ENCODE data around the gene ARRB1. TPM values are rescaled to one million over a fixed set of nuclear protein-coding genes. Genes with fewer than 3 reads are reported as not detected.
A peak's percentile ranks its signal among the peaks of the same experiment; 100 is the strongest.

The ARRB1 gene
- polyA plus RNA-seq, 4 donors = 20.0 to 41.5 (median 31.1) TPM

DNA sequence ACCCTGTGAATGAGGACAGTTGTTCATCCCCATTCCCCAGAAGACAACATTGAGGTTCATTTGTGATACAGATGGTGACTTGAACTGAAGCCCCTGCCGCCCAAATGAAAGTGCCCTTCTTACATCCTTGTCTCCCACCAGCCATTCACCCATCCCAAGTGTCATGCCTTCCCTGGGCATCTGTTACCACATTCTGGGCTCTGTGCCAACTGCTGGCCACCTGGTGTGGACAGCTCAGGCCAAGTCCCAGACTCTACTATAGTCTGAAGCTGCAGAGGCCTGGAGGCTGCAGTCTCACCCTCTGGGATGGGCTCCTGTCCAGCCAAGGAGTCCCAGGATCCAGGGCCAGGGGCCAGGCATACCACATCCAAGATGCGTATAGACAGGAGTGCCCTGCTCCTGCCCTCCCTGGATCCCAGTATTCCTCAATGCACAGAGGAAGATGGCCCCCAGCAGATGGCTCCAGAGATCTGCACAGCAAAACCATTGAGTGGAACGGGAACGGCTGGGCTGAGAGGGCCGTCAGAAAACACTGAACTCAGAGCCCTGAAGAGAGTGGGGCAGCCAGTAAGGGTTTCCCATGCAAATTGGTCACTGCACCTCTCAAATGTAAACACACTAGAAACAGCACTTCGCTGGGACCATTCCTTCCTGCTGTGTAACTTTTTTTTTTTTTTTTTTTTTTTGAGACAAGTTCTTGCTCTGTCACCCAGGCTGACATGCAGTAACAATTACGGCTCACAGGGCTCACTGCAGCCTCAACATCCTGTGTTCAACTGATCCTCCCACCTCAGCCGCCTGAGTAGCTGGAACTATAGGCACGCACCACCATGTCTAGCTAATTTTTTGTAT is 22.8 kb downstream of the ARRB1 start:
- Histone ChIP-seq H3K27ac (ENCODE audit: low read depth in 1 of 3, low read length in 2 of 3) (peak overlapping the region; percentile 56 to 95 (median 80)), H3K9me3 (ENCODE audit: control insufficient read depth in 2 of 2, insufficient read depth in 1 of 2, low read depth in 1 of 2, low read length in 1 of 2) (no peaks in the 10 kb centered on the region), H3K36me3 (ENCODE audit: control insufficient read depth in 3 of 3, insufficient read depth in 2 of 3, low read depth in 1 of 3, low read length in 3 of 3) (peaks cover 0 to 33% (median 0%) of the 10 kb centered on the region in 3 donors), H3K27me3 (ENCODE audit: control insufficient read depth in 3 of 3, insufficient read depth in 3 of 3, low read length in 3 of 3) (no peaks in the 10 kb centered on the region), H3K4me1 (ENCODE audit: control insufficient read depth in 3 of 3, insufficient read depth in 2 of 3, low read depth in 1 of 3, low read length in 2 of 3) (peaks cover 5 to 55% (median 10%) of the 10 kb centered on the region in 3 donors), H3K4me3 (ENCODE audit: low read depth in 1 of 3, low read length in 3 of 3) (no peak overlapping the region)
- FAIRE-seq = no peak
- 11 to 17% (median 14%) methylated on average over 9 of the region's 9 CpGs for WGBS, 3 donors
- DNase-seq = peak; percentile 86 to 89

DNA sequence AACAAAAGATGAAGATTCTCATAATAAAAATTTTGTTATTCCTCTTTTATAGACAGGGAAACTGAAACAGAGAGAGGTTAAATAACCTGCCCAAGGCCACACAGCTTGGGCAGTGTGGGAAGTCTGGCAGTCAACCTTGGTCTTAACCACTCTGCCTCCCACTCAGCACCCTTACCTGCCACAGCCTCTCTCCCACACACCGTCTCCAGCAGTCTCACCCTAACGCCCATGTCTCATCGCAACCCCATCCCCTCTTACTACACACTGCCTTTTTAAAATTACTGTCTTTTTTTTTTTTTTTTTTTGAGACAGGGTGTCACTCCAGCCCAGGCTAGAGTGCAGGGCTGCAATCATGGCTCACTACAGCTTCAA is 25.0 kb downstream of the ARRB1 start:
- 41 to 63% (median 58%) methylated on average over 3 of the region's 3 CpGs for WGBS, 3 donors
- no peaks in the 10 kb centered on the region for H3K27me3 ChIP-seq (ENCODE audit: control insufficient read depth in 3 of 3, insufficient read depth in 3 of 3, low read length in 3 of 3)
- H3K4me1 ChIP-seq (ENCODE audit: control insufficient read depth in 3 of 3, insufficient read depth in 2 of 3, low read depth in 1 of 3, low read length in 2 of 3) = peaks cover 5 to 62% (median 10%) of the 10 kb centered on the region in 3 donors
- peaks cover 0 to 42% (median 0%) of the 10 kb centered on the region in 3 donors for H3K36me3 ChIP-seq (ENCODE audit: control insufficient read depth in 3 of 3, insufficient read depth in 2 of 3, low read depth in 1 of 3, low read length in 3 of 3)
- H3K4me3 ChIP-seq (ENCODE audit: low read depth in 1 of 3, low read length in 3 of 3) = no peak overlapping the region
- FAIRE-seq = no peak
- H3K9me3 ChIP-seq (ENCODE audit: control insufficient read depth in 2 of 2, insufficient read depth in 1 of 2, low read depth in 1 of 2, low read length in 1 of 2) = no peaks in the 10 kb centered on the region
- no peak for DNase-seq
- H3K27ac ChIP-seq (ENCODE audit: low read depth in 1 of 3, low read length in 2 of 3) = peak overlapping the region in 1 of 3 donors; percentile 77

DNA sequence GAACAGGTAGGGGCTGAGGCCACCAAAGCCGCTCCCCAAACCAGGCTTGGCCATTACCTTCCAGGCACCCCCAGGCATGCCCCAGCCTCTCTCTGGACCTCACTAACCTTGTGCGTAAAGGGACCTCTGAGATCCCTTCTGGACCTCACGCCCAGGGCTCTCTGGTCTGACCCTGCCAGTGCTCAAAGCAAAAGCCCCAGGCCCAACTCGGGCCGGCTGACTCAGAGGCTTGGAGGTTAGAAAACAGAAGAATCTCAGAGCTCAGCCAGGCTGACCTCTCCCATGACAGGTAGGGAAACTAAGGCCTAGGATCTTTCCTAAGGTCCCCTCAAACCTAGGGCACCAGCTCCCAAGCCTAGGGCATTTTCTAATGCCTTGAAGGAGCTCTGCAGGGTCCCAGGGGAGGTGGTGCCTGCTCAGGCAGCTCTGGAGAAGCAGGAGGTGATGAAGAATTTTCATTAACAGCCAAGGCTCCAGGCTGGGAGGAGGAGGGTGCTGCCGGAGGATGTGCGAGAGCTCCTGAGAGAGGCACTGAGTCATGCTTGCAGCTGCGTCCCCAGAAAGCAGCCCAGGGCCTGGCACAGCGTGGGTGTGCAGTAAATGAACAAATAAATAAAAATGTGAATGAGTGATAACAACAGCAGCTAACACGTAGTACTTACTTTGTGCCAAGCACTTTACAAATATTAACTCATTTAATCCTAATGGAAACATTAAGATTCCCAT is 25.6 kb downstream of the ARRB1 start:
- H3K4me3 ChIP-seq (ENCODE audit: low read depth in 1 of 3, low read length in 3 of 3) = no peak overlapping the region
- peaks cover 6 to 57% (median 10%) of the 10 kb centered on the region in 3 donors for H3K4me1 ChIP-seq (ENCODE audit: control insufficient read depth in 3 of 3, insufficient read depth in 2 of 3, low read depth in 1 of 3, low read length in 2 of 3)
- H3K36me3 ChIP-seq (ENCODE audit: control insufficient read depth in 3 of 3, insufficient read depth in 2 of 3, low read depth in 1 of 3, low read length in 3 of 3) = peaks cover 0 to 45% (median 0%) of the 10 kb centered on the region in 3 donors
- FAIRE-seq (no peak), DNase-seq (no peak)
- no peaks in the 10 kb centered on the region for H3K27me3 ChIP-seq (ENCODE audit: control insufficient read depth in 3 of 3, insufficient read depth in 3 of 3, low read length in 3 of 3)
- H3K9me3 ChIP-seq (ENCODE audit: control insufficient read depth in 2 of 2, insufficient read depth in 1 of 2, low read depth in 1 of 2, low read length in 1 of 2) = no peaks in the 10 kb centered on the region
- H3K27ac ChIP-seq (ENCODE audit: low read depth in 1 of 3, low read length in 2 of 3) = peak overlapping the region in 1 of 3 donors; percentile 75
- WGBS, 3 donors = 39 to 45% (median 40%) methylated on average over 10 of the region's 10 CpGs

DNA sequence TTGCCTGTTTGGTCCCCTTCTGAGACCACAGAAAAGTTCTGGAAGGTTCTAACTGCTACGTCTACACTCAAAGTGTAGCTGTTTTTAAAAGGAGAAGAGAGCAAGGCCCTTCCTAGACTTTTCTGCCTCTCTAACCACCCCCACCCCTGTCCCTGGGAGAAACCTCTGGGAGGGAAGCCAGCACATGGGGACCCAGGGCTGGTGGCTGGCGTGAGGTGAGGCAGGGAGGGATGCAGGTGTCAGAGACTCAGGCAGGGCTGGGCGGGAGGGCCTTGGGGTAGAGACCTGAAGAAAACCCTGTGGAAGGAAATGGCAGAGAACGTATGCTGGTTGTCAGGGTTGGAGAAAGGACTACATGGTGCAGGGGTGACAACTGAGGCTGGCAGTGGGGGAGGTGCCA is 26.7 kb downstream of the ARRB1 start:
- Histone ChIP-seq H3K27me3 (ENCODE audit: control insufficient read depth in 3 of 3, insufficient read depth in 3 of 3, low read length in 3 of 3) (no peaks in the 10 kb centered on the region), H3K27ac (ENCODE audit: low read depth in 1 of 3, low read length in 2 of 3) (peak overlapping the region; percentile 34 to 81 (median 76)), H3K9me3 (ENCODE audit: control insufficient read depth in 2 of 2, insufficient read depth in 1 of 2, low read depth in 1 of 2, low read length in 1 of 2) (no peaks in the 10 kb centered on the region), H3K4me1 (ENCODE audit: control insufficient read depth in 3 of 3, insufficient read depth in 2 of 3, low read depth in 1 of 3, low read length in 2 of 3) (peaks cover 6 to 58% (median 11%) of the 10 kb centered on the region in 3 donors), H3K36me3 (ENCODE audit: control insufficient read depth in 3 of 3, insufficient read depth in 2 of 3, low read depth in 1 of 3, low read length in 3 of 3) (peaks cover 0 to 56% (median 0%) of the 10 kb centered on the region in 3 donors), H3K4me3 (ENCODE audit: low read depth in 1 of 3, low read length in 3 of 3) (no peak overlapping the region)
- FAIRE-seq (no peak), DNase-seq (no peak)
- 59 to 73% (median 64%) methylated on average over 4 of the region's 4 CpGs for WGBS, 3 donors

DNA sequence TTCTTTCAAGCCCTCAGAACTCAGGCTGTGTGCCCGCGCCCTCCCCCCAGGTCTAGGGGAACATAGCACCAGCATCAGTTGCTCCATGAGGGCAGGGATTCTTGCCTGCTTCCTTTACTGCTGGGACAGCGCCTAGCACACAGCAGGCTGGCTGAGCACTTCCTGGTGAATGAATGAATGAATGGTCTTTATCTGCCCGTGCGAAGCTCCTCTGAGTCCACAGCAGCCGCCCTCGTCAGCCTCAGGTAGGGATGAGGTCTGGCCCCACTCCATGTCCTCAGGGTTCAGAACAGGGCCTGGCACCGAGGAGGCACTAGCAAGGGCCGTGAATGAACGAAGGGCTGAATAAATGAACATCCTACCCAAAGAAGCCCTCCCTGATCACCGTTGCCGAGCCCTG is 27.3 kb downstream of the ARRB1 start:
- no peaks in the 10 kb centered on the region for H3K27me3 ChIP-seq (ENCODE audit: control insufficient read depth in 3 of 3, insufficient read depth in 3 of 3, low read length in 3 of 3)

DNA sequence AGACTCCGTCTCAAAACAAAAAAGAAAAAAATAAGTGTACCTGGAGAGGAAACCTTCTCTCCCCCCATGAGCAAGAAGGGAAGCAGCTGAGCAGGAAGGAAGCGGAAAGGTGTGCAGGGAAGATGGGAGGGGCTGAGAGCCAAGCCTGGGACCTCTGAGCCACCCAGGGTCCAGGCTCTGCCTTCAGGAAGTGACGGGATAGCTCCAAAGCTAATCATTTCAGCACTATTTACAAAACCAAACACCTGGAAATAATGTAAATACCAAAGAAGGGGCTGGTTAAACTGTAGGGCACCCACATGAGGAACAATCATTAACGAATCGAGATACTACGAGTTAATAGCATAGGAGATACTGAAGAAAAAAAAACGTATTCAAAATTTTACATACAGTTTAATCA is 27.9 kb downstream of the ARRB1 start:
- Histone ChIP-seq H3K9me3 (ENCODE audit: control insufficient read depth in 2 of 2, insufficient read depth in 1 of 2, low read depth in 1 of 2, low read length in 1 of 2) (no peaks in the 10 kb centered on the region), H3K4me1 (ENCODE audit: control insufficient read depth in 3 of 3, insufficient read depth in 2 of 3, low read depth in 1 of 3, low read length in 2 of 3) (peaks cover 3 to 59% (median 8%) of the 10 kb centered on the region in 3 donors), H3K4me3 (ENCODE audit: low read depth in 1 of 3, low read length in 3 of 3) (no peak overlapping the region), H3K27ac (ENCODE audit: low read depth in 1 of 3, low read length in 2 of 3) (peak overlapping the region; percentile 34 to 81 (median 76)), H3K27me3 (ENCODE audit: control insufficient read depth in 3 of 3, insufficient read depth in 3 of 3, low read length in 3 of 3) (no peaks in the 10 kb centered on the region), H3K36me3 (ENCODE audit: control insufficient read depth in 3 of 3, insufficient read depth in 2 of 3, low read depth in 1 of 3, low read length in 3 of 3) (peaks cover 0 to 63% (median 0%) of the 10 kb centered on the region in 3 donors)
- no peak for FAIRE-seq
- DNase-seq = peak; percentile 84 to 90
- 16 to 56% (median 32%) methylated on average over 7 of the region's 7 CpGs for WGBS, 3 donors

More for the DNA sequence above, 27.3 kb downstream of the ARRB1 start:
- Histone ChIP-seq H3K9me3 (ENCODE audit: control insufficient read depth in 2 of 2, insufficient read depth in 1 of 2, low read depth in 1 of 2, low read length in 1 of 2) (no peaks in the 10 kb centered on the region), H3K4me3 (ENCODE audit: low read depth in 1 of 3, low read length in 3 of 3) (no peak overlapping the region), H3K36me3 (ENCODE audit: control insufficient read depth in 3 of 3, insufficient read depth in 2 of 3, low read depth in 1 of 3, low read length in 3 of 3) (peaks cover 0 to 61% (median 0%) of the 10 kb centered on the region in 3 donors), H3K27ac (ENCODE audit: low read depth in 1 of 3, low read length in 2 of 3) (peak overlapping the region; percentile 34 to 81 (median 76)), H3K4me1 (ENCODE audit: control insufficient read depth in 3 of 3, insufficient read depth in 2 of 3, low read depth in 1 of 3, low read length in 2 of 3) (peaks cover 3 to 58% (median 10%) of the 10 kb centered on the region in 3 donors)
- WGBS, 3 donors = 43 to 73% (median 48%) methylated on average over 12 of the region's 12 CpGs
- FAIRE-seq = no peak
- DNase-seq = no peak

DNA sequence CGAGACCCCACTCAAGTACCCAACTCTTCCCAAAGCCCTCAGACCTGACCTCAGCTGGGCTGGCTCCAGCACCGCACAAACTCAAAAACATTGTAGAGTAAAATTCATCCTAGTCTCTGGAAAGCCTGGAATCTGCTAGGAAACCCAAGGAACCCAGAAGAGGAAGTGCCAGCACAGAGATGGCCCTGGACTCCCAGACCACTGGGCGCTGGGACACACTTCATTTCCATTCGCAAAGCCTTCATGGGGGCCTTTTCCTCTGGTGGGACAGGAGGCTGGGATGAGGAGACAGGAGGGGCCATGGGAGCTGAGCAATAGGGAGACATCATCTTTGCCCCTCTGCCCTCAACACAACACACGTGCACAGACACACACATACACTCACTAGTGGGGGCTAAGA is 30.8 kb downstream of the ARRB1 start:
- Histone ChIP-seq H3K4me1 (ENCODE audit: control insufficient read depth in 3 of 3, insufficient read depth in 2 of 3, low read depth in 1 of 3, low read length in 2 of 3) (peaks cover 3 to 60% (median 4%) of the 10 kb centered on the region in 3 donors), H3K36me3 (ENCODE audit: control insufficient read depth in 3 of 3, insufficient read depth in 2 of 3, low read depth in 1 of 3, low read length in 3 of 3) (peaks cover 0 to 67% (median 0%) of the 10 kb centered on the region in 3 donors), H3K9me3 (ENCODE audit: control insufficient read depth in 2 of 2, insufficient read depth in 1 of 2, low read depth in 1 of 2, low read length in 1 of 2) (no peaks in the 10 kb centered on the region), H3K27me3 (ENCODE audit: control insufficient read depth in 3 of 3, insufficient read depth in 3 of 3, low read length in 3 of 3) (no peaks in the 10 kb centered on the region), H3K27ac (ENCODE audit: low read depth in 1 of 3, low read length in 2 of 3) (peak overlapping the region in 2 of 3 donors; percentile 72 to 89), H3K4me3 (ENCODE audit: low read depth in 1 of 3, low read length in 3 of 3) (no peak overlapping the region)
- FAIRE-seq (no peak), DNase-seq (no peak)
- 79 to 95% (median 93%) methylated on average over 5 of the region's 5 CpGs for WGBS, 3 donors

DNA sequence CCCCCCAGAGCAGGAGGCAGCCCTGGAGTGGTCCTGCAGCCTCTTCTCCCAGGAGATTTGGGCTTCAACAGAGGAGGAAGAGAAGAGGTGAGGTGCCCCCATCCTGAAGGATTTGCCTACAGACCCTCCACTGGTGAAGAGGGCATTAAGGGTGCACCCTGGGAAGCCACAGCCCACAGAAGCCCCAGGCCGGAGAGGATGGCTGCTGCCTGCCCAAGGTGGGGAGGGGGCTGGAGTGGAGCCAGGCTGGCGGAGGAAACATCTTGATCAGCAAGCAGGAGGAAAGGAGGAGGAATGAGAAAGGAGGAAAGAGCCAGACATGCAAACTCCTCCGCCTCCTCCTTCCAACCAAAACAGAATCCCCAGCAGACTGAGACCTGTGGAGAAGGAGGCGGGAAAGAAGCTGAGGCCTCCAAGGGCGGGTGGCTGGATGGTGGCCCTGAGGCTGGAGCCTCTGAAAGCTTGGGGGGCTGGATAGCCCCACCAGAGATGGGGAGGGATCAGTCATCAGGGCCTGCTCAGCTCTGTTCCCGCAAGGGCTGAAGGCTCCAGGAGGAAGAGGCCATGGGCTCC is 31.3 kb downstream of the ARRB1 start:
- Histone ChIP-seq H3K9me3 (ENCODE audit: control insufficient read depth in 2 of 2, insufficient read depth in 1 of 2, low read depth in 1 of 2, low read length in 1 of 2) (no peaks in the 10 kb centered on the region), H3K4me1 (ENCODE audit: control insufficient read depth in 3 of 3, insufficient read depth in 2 of 3, low read depth in 1 of 3, low read length in 2 of 3) (peaks cover 3 to 59% (median 4%) of the 10 kb centered on the region in 3 donors), H3K27ac (ENCODE audit: low read depth in 1 of 3, low read length in 2 of 3) (peak overlapping the region; percentile 9 to 89 (median 72)), H3K27me3 (ENCODE audit: control insufficient read depth in 3 of 3, insufficient read depth in 3 of 3, low read length in 3 of 3) (no peaks in the 10 kb centered on the region), H3K36me3 (ENCODE audit: control insufficient read depth in 3 of 3, insufficient read depth in 2 of 3, low read depth in 1 of 3, low read length in 3 of 3) (peaks cover 0 to 68% (median 0%) of the 10 kb centered on the region in 3 donors), H3K4me3 (ENCODE audit: low read depth in 1 of 3, low read length in 3 of 3) (no peak overlapping the region)
- FAIRE-seq = no peak
- DNase-seq = no peak
- WGBS, 3 donors = 68 to 82% (median 68%) methylated on average over 5 to 6 of the region's 6 CpGs
